ENCODE data around the gene ARID1A.
A peak's percentile ranks its signal among the peaks of the same experiment; 100 is the strongest.
"Not testable (repeated sequence)": the region's sequence is repeated elsewhere in the genome, so short reads cannot be mapped to it uniquely, and the experiment has no call there.

The ARID1A gene

GRCh38 chr1:26702680-26703038 is 6.8 kb downstream of the ARID1A start:
- no peak for DNase-seq (ENCODE audit: low read depth in 1 of 2, low spot score in 1 of 2)
- TF ChIP-seq JUND (IDR thresholded peaks at IDR 0.05; ENCODE audit: low read depth): no peak
- in situ Hi-C loops (cut with HindIII; ENCODE audit: low pct_unique_long_range_greater_than_20kb, low sequenced_read_pairs): no loop called here

DNA sequence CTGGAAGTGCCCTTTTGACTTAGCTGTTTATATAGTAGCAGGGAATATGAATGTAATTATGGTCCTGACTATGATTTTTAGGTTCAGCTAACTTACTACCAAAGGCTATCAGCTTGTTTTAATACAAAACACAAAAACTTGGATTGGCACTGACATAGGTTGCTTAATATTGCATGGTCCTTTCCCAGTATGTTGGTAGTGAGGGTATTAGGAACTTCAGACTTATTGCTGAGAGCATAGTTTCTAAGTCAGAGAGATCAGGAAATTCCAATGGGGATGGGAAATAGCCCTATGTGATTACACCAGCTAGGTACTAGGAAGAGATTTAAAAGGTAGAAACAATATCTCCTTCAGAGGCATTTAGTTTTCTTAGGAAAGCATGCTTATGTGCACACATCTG is 7.7 kb downstream of the ARID1A start:
- no peak for DNase-seq (ENCODE audit: low read depth in 1 of 2, low spot score in 1 of 2)
- no peak for TF ChIP-seq JUND (IDR thresholded peaks at IDR 0.05; ENCODE audit: low read depth)
- in situ Hi-C loops (cut with HindIII; ENCODE audit: low pct_unique_long_range_greater_than_20kb, low sequenced_read_pairs): no loop called here

DNA sequence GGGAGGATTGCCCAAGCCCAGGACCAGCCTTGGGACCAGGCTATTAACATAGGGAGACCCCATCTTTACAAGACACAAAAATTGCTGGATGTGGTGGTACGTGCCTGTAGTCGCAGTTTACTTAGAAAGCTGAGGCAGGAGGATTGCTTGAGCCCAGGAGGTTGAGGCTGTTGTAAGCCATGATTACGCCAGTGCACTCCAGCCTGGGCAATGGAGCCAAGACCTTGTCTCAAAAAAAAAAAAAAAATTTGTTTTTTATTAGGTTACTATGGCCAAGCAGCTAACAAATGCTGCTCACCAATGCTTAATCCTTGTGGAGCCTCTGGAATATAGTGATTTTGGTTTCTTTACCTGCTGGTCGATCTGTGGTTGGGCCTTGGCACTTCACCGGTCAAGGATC is 8.8 kb downstream of the ARID1A start:
- in situ Hi-C loops (cut with HindIII; ENCODE audit: low pct_unique_long_range_greater_than_20kb, low sequenced_read_pairs): no loop called here
- no peak for DNase-seq (ENCODE audit: low read depth in 1 of 2, low spot score in 1 of 2)
- TF ChIP-seq JUND (IDR thresholded peaks at IDR 0.05; ENCODE audit: low read depth): no peak

- DNase-seq (ENCODE audit: low read depth in 1 of 2, low spot score in 1 of 2); in situ Hi-C loops (cut with HindIII; ENCODE audit: low pct_unique_long_range_greater_than_20kb, low sequenced_read_pairs): not testable (repeated sequence)
Measured at GRCh38 chr1:26705227-26705626, 9.4 kb downstream of the ARID1A start.

- no peak for TF ChIP-seq JUND (IDR thresholded peaks at IDR 0.05; ENCODE audit: low read depth)
- in situ Hi-C loops (cut with HindIII; ENCODE audit: low pct_unique_long_range_greater_than_20kb, low sequenced_read_pairs): no loop called here
- DNase-seq (ENCODE audit: low read depth in 1 of 2, low spot score in 1 of 2): peak in 1 of 2 experiments; percentile 86
Measured at GRCh38 chr1:26705788-26706311, 10.0 kb downstream of the ARID1A start.

DNA sequence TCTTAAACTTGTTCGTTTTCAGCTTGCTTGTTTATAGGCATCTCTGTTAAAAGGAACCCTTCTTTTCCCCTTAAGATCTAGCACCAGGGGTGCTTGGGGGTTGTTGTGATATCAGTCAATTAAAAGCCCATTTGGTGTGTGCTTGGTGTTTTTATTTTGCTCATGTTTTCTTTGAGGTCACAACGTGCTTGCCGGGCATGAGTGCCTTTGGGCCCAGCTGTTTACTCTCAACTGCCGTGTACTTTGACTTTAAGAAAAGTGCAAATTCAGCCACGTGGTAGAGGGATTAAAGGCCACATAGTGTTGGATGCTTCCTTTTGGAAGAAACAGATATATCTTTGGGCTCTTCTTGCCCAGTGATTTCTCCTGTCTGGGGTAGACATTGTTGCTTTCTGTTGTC is 10.5 kb downstream of the ARID1A start:
- no peak for TF ChIP-seq JUND (IDR thresholded peaks at IDR 0.05; ENCODE audit: low read depth)
- peak in 1 of 2 experiments; percentile 51 for DNase-seq (ENCODE audit: low read depth in 1 of 2, low spot score in 1 of 2)
- in situ Hi-C loops (cut with HindIII; ENCODE audit: low pct_unique_long_range_greater_than_20kb, low sequenced_read_pairs): no loop called here

GRCh38 chr1:26710811-26711210 is 15.0 kb downstream of the ARID1A start:
- in situ Hi-C loops (cut with HindIII; ENCODE audit: low pct_unique_long_range_greater_than_20kb, low sequenced_read_pairs): no loop called here
- TF ChIP-seq JUND (IDR thresholded peaks at IDR 0.05; ENCODE audit: low read depth): no peak
- DNase-seq (ENCODE audit: low read depth in 1 of 2, low spot score in 1 of 2): no peak

GRCh38 chr1:26711777-26712176 is 16.0 kb downstream of the ARID1A start:
- in situ Hi-C loops (cut with HindIII; ENCODE audit: low pct_unique_long_range_greater_than_20kb, low sequenced_read_pairs): no loop called here
- DNase-seq (ENCODE audit: low read depth in 1 of 2, low spot score in 1 of 2): no peak
- no peak for TF ChIP-seq JUND (IDR thresholded peaks at IDR 0.05; ENCODE audit: low read depth)

- no peak for DNase-seq (ENCODE audit: low read depth in 1 of 2, low spot score in 1 of 2)
- in situ Hi-C loops (cut with HindIII; ENCODE audit: low pct_unique_long_range_greater_than_20kb, low sequenced_read_pairs): no loop called here
- no peak for TF ChIP-seq JUND (IDR thresholded peaks at IDR 0.05; ENCODE audit: low read depth)
Measured at GRCh38 chr1:26717017-26717491, 21.2 kb downstream of the ARID1A start.

- no peak for TF ChIP-seq JUND (IDR thresholded peaks at IDR 0.05; ENCODE audit: low read depth)
- DNase-seq (ENCODE audit: low read depth in 1 of 2, low spot score in 1 of 2): no peak
- in situ Hi-C loops (cut with HindIII; ENCODE audit: low pct_unique_long_range_greater_than_20kb, low sequenced_read_pairs): no loop called here
Measured at GRCh38 chr1:26719205-26719604, 23.4 kb downstream of the ARID1A start.

GRCh38 chr1:26721669-26722355 is 26.0 kb downstream of the ARID1A start:
- in situ Hi-C loops (cut with HindIII; ENCODE audit: low pct_unique_long_range_greater_than_20kb, low sequenced_read_pairs): no loop called here
- DNase-seq (ENCODE audit: low read depth in 1 of 2, low spot score in 1 of 2): no peak
- no peak for TF ChIP-seq JUND (IDR thresholded peaks at IDR 0.05; ENCODE audit: low read depth)

DNA sequence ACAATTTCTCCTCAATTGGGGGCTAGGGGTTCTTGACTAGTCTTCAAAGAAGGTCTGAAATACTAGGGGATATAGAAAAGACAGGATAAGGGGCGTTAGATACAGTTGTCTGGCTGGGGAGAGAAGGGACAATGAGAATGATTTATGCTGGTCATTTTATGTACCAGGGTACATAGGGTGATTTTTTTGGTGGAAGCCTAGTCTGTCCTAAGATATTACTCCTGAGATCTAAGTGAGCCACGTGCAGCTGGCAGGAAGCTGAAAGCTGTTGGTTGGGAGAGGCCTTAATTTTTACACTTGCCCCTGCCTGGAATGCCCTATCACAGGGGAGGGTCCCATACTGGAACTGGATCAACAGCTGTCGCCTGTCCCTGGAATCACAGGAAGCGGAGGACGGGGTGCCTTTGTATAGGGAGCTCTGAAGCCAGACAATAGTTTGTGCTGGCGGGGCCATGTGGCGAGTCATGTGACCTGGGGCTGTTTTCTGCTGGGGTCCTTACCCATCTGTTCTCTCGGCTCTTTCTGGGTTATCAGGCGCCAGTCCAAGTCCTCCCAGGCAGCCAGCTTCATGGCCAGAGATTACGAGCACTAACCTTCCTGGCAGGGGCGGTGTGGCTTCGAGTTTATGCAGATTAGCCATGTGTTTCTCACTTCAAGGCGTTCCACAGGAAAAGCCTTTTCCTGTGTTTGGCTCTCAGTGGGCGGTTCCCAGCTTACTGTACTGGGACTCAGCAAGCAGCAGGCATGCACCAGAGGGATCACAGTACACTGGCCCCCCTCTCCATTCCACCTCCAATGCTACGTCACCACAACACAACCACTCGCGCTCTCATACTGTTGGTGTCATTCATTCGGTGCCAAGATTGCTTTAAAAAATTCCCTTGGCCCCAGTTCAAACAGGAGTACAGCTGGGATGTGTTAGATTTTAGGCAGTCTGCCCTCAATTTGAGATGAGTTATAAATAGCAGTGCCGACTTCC is 27.5 kb downstream of the ARID1A start:
- no peak for TF ChIP-seq JUND (IDR thresholded peaks at IDR 0.05; ENCODE audit: low read depth)
- in situ Hi-C loops (cut with HindIII; ENCODE audit: low pct_unique_long_range_greater_than_20kb, low sequenced_read_pairs): no loop called here
- DNase-seq (ENCODE audit: low read depth in 1 of 2, low spot score in 1 of 2): peak in 1 of 2 experiments; percentile 51

DNA sequence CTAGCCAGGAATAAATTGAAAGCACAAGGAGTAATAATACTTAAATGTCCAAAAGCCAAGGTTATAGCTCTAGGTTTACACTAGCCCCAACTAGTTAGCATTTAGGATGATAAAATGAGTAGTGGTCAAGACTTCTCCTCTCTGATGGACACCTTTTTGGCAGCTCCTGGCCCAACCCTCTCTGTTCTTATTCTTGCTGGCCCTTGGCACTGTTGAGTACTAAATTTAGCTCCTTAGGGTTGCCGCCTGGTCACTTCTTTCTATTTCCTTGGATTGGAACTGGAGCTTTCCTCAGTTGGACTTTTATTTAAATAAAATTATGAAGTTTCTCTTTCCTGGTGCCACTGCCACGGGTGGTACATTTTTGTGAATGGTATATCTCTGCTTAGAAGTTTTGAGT is 28.3 kb downstream of the ARID1A start:
- in situ Hi-C loops (cut with HindIII; ENCODE audit: low pct_unique_long_range_greater_than_20kb, low sequenced_read_pairs): no loop called here
- no peak for TF ChIP-seq JUND (IDR thresholded peaks at IDR 0.05; ENCODE audit: low read depth)
- no peak for DNase-seq (ENCODE audit: low read depth in 1 of 2, low spot score in 1 of 2)

Data from T47D (cell line).